Lung (tissue), 12 donors: ENCODE data around the gene BLVRA. TPM values are rescaled to one million over a fixed set of nuclear protein-coding genes. Genes with fewer than 3 reads are reported as not detected.

Experiments used
- ATAC-seq: fragments of 200-7000 bp; cut with Tn5 transposase; one replicate; pipeline ENCODE4 v1.9.1; 2020; ENCODE audit warnings: moderate number of reproducible peaks; ENCODE audit not compliant: insufficient read depth, low FRiP score
- DNase-seq, 3 donors: peaks; one replicate each; pipeline ENCODE4 v3.0.0-alpha.2; 2013 to 2017
- H3K27ac ChIP-seq, 2 donors: one replicate each; pipeline ENCODE4 v1.5.1; 2013; ENCODE audit warnings: mild to moderate bottlenecking in 2 of 2, moderate library complexity in 2 of 2, control low read depth in 1 of 2, inconsistent platforms in 1 of 2, low read depth in 1 of 2, low read length in 1 of 2
- H3K27me3 ChIP-seq, 3 donors: one replicate each; pipeline ENCODE4 v1.5.1; 2013; ENCODE audit warnings: low read length in 2 of 3; ENCODE audit not compliant: control insufficient read depth in 3 of 3, insufficient read depth in 3 of 3
- H3K36me3 ChIP-seq, 4 donors: one replicate each; pipeline ENCODE4 v1.5.1; 2013; ENCODE audit warnings: low read length in 4 of 4, mild to moderate bottlenecking in 1 of 4, moderate library complexity in 1 of 4; ENCODE audit not compliant: control insufficient read depth in 4 of 4, insufficient read depth in 4 of 4
- H3K4me1 ChIP-seq, 5 donors: one replicate each; pipeline ENCODE4 v1.5.1; 2013; ENCODE audit warnings: low read length in 5 of 5, mild to moderate bottlenecking in 2 of 5, moderate library complexity in 1 of 5; ENCODE audit not compliant: control insufficient read depth in 5 of 5, insufficient read depth in 5 of 5
- H3K4me3 ChIP-seq: one replicate; pipeline ENCODE4 v1.5.1; 2013; ENCODE audit warnings: mild to moderate bottlenecking, control low read depth, moderate library complexity
- H3K9ac ChIP-seq, 2 donors: one replicate each; pipeline ENCODE4 v1.5.1; 2013; ENCODE audit warnings: low read length in 2 of 2, control low read depth in 1 of 2; ENCODE audit not compliant: insufficient read depth in 1 of 2
- H3K9me3 ChIP-seq, 4 donors: one replicate each; pipeline ENCODE4 v1.5.1; 2013; ENCODE audit warnings: low read length in 3 of 4, mild to moderate bottlenecking in 1 of 4, moderate library complexity in 1 of 4; ENCODE audit not compliant: control insufficient read depth in 4 of 4, insufficient read depth in 3 of 4
- CTCF ChIP-seq: IDR thresholded peaks from 2 replicates; pipeline ENCODE4 v1.5.1; 2012; ENCODE audit warnings: mild to moderate bottlenecking; ENCODE audit errors: control extremely low read depth, extremely low read depth
- WGBS, 2 donors: extraction: QIAGEN DNeasy Blood & Tissue Kit; methylation state at CpG; one replicate each; pipeline ENCODE4 v1.1.7; 2013; 5-methylcytosine and 5-hydroxymethylcytosine counted together
- polyA plus RNA-seq, 2 donors: library from polyadenylated mRNA; stranded (reverse); fragments of 200-250 nt; gene quantifications; one replicate each; pipeline ENCODE4 v1.2.1, GENCODE V29; 2013
- total RNA-seq, 2 donors: library from RNA; depleted of rRNA in 1 of 2; stranded (reverse); fragments of >200 nt in 1 of 2; gene quantifications; one replicate each; pipeline ENCODE4 v1.2.1, GENCODE V29; 2014 to 2021
- donor health status: control.
- donor health status: control.
- donor health status: Bipolar disorder and iron deficiency.
- donor health status: healthy.
- donor health status: DM: yes; HTN: yes; CAD: no.

The BLVRA gene
- total and polyA plus RNA-seq, 4 donors: 25.9 to 143 (median 97.1) TPM

DNA sequence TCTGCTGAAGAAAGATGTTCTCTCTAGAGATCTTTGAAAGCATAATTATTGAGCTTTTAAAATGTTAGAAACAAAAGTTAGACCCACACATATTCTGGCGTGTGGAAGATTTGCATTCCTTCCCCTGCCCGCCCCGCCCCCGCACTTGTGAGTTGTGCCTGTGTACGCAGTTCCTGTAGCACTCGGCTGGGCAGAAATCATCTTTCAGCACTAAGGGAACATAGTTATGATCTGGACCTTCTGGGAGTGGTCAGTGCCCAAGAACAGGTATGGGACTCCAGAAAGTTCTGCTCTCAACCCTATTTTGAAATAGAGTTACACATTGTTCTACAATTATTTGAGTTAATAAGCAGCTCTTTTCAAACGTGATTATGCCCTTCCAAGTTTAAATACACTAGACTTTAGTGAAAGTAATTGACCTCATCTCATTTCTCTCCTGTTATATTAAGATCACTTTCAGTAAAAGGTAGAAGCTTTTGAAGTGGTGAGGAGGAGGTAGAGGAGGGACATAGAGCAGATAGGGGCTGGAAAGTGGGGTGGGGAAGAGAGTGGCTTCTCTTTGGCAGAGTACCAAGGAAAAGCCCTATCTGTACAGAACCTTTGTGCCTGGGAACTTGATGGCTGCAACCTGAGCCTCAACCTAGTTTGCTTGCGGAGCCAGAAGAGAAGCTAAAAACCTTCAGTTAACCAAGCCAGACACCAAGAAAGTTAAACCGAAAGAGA is 5.7 kb downstream of the BLVRA start:
- 29 to 38% methylated on average over 9 of the region's 9 CpGs for WGBS, 2 donors
- Histone ChIP-seq H3K9ac (no peak overlapping the region), H3K4me3 (no peak overlapping the region)

DNA sequence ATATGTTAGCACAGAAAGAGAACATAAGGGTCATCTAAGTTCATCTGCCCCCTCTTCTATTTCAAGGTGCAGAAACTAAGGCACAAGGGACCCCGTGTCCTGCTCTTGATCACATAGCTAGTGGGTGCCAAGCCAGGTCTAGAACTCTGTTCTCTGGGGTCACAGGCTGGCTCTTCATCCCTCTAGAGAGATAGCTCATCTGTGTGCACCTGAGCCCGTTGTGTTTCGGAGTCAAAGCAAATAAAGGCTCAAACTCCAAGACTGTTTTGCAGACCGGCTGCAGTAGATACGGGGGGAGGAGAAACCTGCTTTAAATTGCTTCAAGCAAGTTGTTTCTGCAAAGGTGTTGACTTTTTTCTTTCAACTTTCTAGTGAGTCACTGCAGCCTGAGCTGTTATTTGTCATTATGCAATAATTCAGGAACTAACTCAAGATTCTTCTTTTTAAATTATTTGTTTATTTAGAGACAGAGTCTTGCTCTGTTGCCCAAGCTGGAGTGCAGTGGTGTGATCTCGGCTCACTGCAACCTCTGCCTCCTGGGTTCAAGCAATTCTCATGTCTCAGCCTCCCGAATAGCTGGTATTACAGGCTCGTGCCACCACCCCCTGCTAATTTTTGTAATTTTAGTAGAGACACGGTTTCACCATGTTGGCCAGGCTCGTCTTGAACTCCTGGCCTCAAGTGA is 6.5 kb downstream of the BLVRA start:
- Histone ChIP-seq H3K9me3 (no peaks in the 10 kb centered on the region), H3K27ac (peak overlapping the region in 1 of 2 donors; percentile 73), H3K4me1 (peaks cover 0 to 10% (median 0%) of the 10 kb centered on the region in 5 donors), H3K36me3 (no peaks in the 10 kb centered on the region), H3K4me3 (no peak overlapping the region), H3K9ac (no peak overlapping the region), H3K27me3 (no peaks in the 10 kb centered on the region)
- peak; percentile 70 for ATAC-seq
- no peak for TF ChIP-seq CTCF
- WGBS, 2 donors: 51 to 53% methylated on average over 10 of the region's 10 CpGs
- DNase-seq: no peak

More for the DNA sequence above, 5.7 kb downstream of the BLVRA start:
- no peak for TF ChIP-seq CTCF
- Histone ChIP-seq H3K4me1 (peaks cover 0 to 10% (median 0%) of the 10 kb centered on the region in 5 donors), H3K9me3 (no peaks in the 10 kb centered on the region), H3K36me3 (no peaks in the 10 kb centered on the region), H3K27me3 (no peaks in the 10 kb centered on the region), H3K27ac (peak overlapping the region in 1 of 2 donors; percentile 73)
- ATAC-seq (peak; percentile 68), DNase-seq (peak; percentile 26 to 53 (median 38))

GRCh38 chr7:43766564-43766963 is 8.1 kb downstream of the BLVRA start:
- Histone ChIP-seq H3K27me3 (no peaks in the 10 kb centered on the region), H3K4me1 (peaks cover 0 to 10% (median 0%) of the 10 kb centered on the region in 5 donors), H3K9ac (no peak overlapping the region), H3K4me3 (no peak overlapping the region), H3K27ac (no peak overlapping the region), H3K36me3 (peaks cover 0 to 5% (median under 1%) of the 10 kb centered on the region in 4 donors), H3K9me3 (no peaks in the 10 kb centered on the region)
- DNase-seq (no peak), ATAC-seq (no peak)
- no peak for TF ChIP-seq CTCF
- 57 to 76% methylated on average over 8 of the region's 8 CpGs for WGBS, 2 donors
